AG08395 (cell line): Measurements from ENCODE around the gene SMCO1.
A peak's percentile ranks its signal among the peaks of the same experiment; 100 is the strongest.
"Not testable (repeated sequence)": the region's sequence is repeated elsewhere in the genome, so short reads cannot be mapped to it uniquely, and the experiment has no call there.

Experiments
- DNase-seq: peaks from one replicate; pipeline ENCODE4 v3.0.0; 2012; ENCODE audit warnings: mixed read lengths, low spot score

The SMCO1 gene

GRCh38 chr3:196521291-196521690 is 6.1 kb upstream of the SMCO1 start:
- DNase-seq: not testable (repeated sequence)

- DNase-seq: no peak
Measured at GRCh38 chr3:196519718-196520082, 4.6 kb upstream of the SMCO1 start.

GRCh38 chr3:196518966-196519717 is 4.0 kb upstream of the SMCO1 start:
- peak; percentile 77 for DNase-seq

GRCh38 chr3:196517919-196518318 is 2.8 kb upstream of the SMCO1 start:
- no peak for DNase-seq

- no peak for DNase-seq
Measured at GRCh38 chr3:196517162-196517800, 2.1 kb upstream of the SMCO1 start.

GRCh38 chr3:196514350-196514716 is 813 bp downstream of the SMCO1 start:
- no peak for DNase-seq

- DNase-seq: no peak
Measured at GRCh38 chr3:196513697-196514349, 1.3 kb downstream of the SMCO1 start.

- DNase-seq: not testable (repeated sequence)
Measured at GRCh38 chr3:196511646-196512425, 3.3 kb downstream of the SMCO1 start.

GRCh38 chr3:196511108-196511507 is 4.0 kb downstream of the SMCO1 start:
- not testable (repeated sequence) for DNase-seq

- no peak for DNase-seq
Measured at GRCh38 chr3:196506687-196507086, 8.5 kb downstream of the SMCO1 start.

- DNase-seq: no peak
Measured at GRCh38 chr3:196504556-196504955, 10.6 kb downstream of the SMCO1 start.

- DNase-seq: not testable (repeated sequence)
Measured at GRCh38 chr3:196504077-196504398, 11.1 kb downstream of the SMCO1 start.

GRCh38 chr3:196503196-196504076 is 11.7 kb downstream of the SMCO1 start, which contains the start of gene RNF168:
TSS of gene RNF168 (minus strand) at chr3:196503768. CDS start at chr3:196503173, 595 bp downstream.
- peak; percentile 95 for DNase-seq

- peak; percentile 86 for DNase-seq
Measured at GRCh38 chr3:196502775-196503195, 12.4 kb downstream of the SMCO1 start.

GRCh38 chr3:196501316-196502044 is 13.7 kb downstream of the SMCO1 start:
- DNase-seq: no peak

- no peak for DNase-seq
Measured at GRCh38 chr3:196499807-196500524, 15.2 kb downstream of the SMCO1 start.

GRCh38 chr3:196499061-196499460 is 16.1 kb downstream of the SMCO1 start:
- DNase-seq: peak; percentile 38

GRCh38 chr3:196498297-196498696 is 16.8 kb downstream of the SMCO1 start:
- DNase-seq: no peak

GRCh38 chr3:196496183-196496582 is 19.0 kb downstream of the SMCO1 start:
- DNase-seq: no peak

GRCh38 chr3:196493292-196493691 is 21.9 kb downstream of the SMCO1 start:
- no peak for DNase-seq
